SK-N-SH (cell line): ENCODE results near the gene AP3S2. TPM values are rescaled to one million over a fixed set of nuclear protein-coding genes. Genes with fewer than 3 reads are reported as not detected.

Experiments used
- CTCF ChIA-PET: fragments of 300-600, 350-600 bp; formaldehyde crosslinking; extraction: SDS; loops from one replicate; lab custom pipeline; 2021; lab: Yijun Ruan, JAX
- POLR2A ChIA-PET: fragments of 350-600 bp; sonication (Branson Sonifier 250); formaldehyde crosslinking; extraction: SDS; loops from one replicate; lab custom pipeline; 2020; ENCODE audit warnings: antibody characterized with exemption, inconsistent platforms; lab: Yijun Ruan, JAX
- DNase-seq: peaks from one replicate; pipeline ENCODE4 v3.0.0; 2012
- H2AFZ ChIP-seq: fragments of 200-600 bp; sonication (generic); 2 replicates; pipeline ENCODE4 v1.8.1; 2016; ENCODE audit warnings: antibody characterized with exemption, mild to moderate bottlenecking, low read depth
- H3F3A ChIP-seq: fragments of 200-600 bp; sonication (generic); replicated peaks from 2 replicates; pipeline ENCODE3; 2016; ENCODE audit warnings: antibody characterized with exemption, mild to moderate bottlenecking; ENCODE audit not compliant: insufficient read depth
- H3K27ac ChIP-seq, 2 experiments: fragments of 200-500 bp in 1 of 2; fragments of 200-600 bp in 1 of 2; sonication (Bioruptor generic) in 1 of 2; sonication (generic), shearing (Covaris generic) in 1 of 2; 2 replicates each; pipeline versions ENCODE4 v1.5.1 to v1.6.1; 2014 to 2016; ENCODE audit warnings: low read depth in 2 of 2, inconsistent platforms in 1 of 2, low read length in 1 of 2, mild to moderate bottlenecking in 1 of 2, mixed read lengths in 1 of 2
- H3K27me3 ChIP-seq: fragments of 200-600 bp; sonication (generic), shearing (Covaris generic); 2 replicates; pipeline ENCODE4 v1.6.1; 2016; ENCODE audit warnings: mixed run types; ENCODE audit not compliant: insufficient read depth
- H3K36me3 ChIP-seq, 2 experiments: fragments of 200-500 bp in 1 of 2; fragments of 200-600 bp in 1 of 2; sonication (Bioruptor generic) in 1 of 2; sonication (generic) in 1 of 2; replicated peaks in 1 of 2; 2 replicates each; pipeline versions ENCODE3 to v1.5.1; 2014 to 2016; ENCODE audit warnings: low read length in 1 of 2, mild to moderate bottlenecking in 1 of 2; ENCODE audit not compliant: insufficient read depth in 2 of 2, control insufficient read depth in 1 of 2
- H3K4me1 ChIP-seq, 2 experiments: fragments of 200-500 bp in 1 of 2; fragments of 200-600 bp in 1 of 2; sonication (Bioruptor generic) in 1 of 2; sonication (generic), shearing (Covaris generic) in 1 of 2; 2 replicates each; pipeline versions ENCODE4 v1.5.1 to v1.6.1; 2014 to 2016; ENCODE audit warnings: low read depth in 1 of 2, low read length in 1 of 2, mixed run types in 1 of 2; ENCODE audit not compliant: insufficient read depth in 2 of 2, control insufficient read depth in 1 of 2
- H3K4me2 ChIP-seq: fragments of 200-600 bp; sonication (generic), shearing (Covaris generic); 2 replicates; pipeline ENCODE4 v1.6.1; 2017; ENCODE audit warnings: mixed run types
- H3K4me3 ChIP-seq, 2 experiments: fragments of 200-500 bp in 1 of 2; fragments of 200-600 bp in 1 of 2; sonication (Bioruptor generic) in 1 of 2; sonication (generic), shearing (Covaris generic) in 1 of 2; 2 replicates each; pipeline versions ENCODE4 v1.5.1 to v1.8.1; 2014 to 2016; ENCODE audit warnings: low read depth in 2 of 2, inconsistent platforms in 1 of 2, low read length in 1 of 2, mild to moderate bottlenecking in 1 of 2, mixed read lengths in 1 of 2, moderate library complexity in 1 of 2
- H3K79me2 ChIP-seq: fragments of 200-600 bp; sonication (generic); 2 replicates; pipeline ENCODE4 v1.8.1; 2017; ENCODE audit warnings: mild to moderate bottlenecking; ENCODE audit not compliant: insufficient read depth
- H3K9ac ChIP-seq: fragments of 200-600 bp; sonication (generic); 2 replicates; pipeline ENCODE4 v1.6.1; 2017; ENCODE audit warnings: mixed run types
- H3K9me2 ChIP-seq: fragments of 200-600 bp; sonication (generic); 2 replicates; pipeline ENCODE4 v1.6.1; 2017; ENCODE audit warnings: mixed run types
- H3K9me3 ChIP-seq: fragments of 200-600 bp; sonication (generic); 2 replicates; pipeline ENCODE4 v1.6.1; 2017; ENCODE audit warnings: mixed run types, mild to moderate bottlenecking, moderate library complexity
- H4K20me1 ChIP-seq: fragments of 200-600 bp; sonication (generic); 2 replicates; pipeline ENCODE4 v1.6.1; 2017; ENCODE audit warnings: mild to moderate bottlenecking, mixed run types; ENCODE audit not compliant: insufficient read depth
- EZH2phosphoT487 ChIP-seq: fragments of 200-600 bp; sonication (generic); IDR thresholded peaks from 2 replicates; pipeline ENCODE4 v1.6.1; 2017; ENCODE audit warnings: low read depth, mixed run types, mild to moderate bottlenecking, antibody characterized with exemption, moderate library complexity, borderline replicate concordance
- FOSL2 ChIP-seq: IDR thresholded peaks from 2 replicates; pipeline ENCODE4 v1.4.0; 2012; ENCODE audit warnings: low read depth, mild to moderate bottlenecking, moderate library complexity, borderline replicate concordance
- FOXJ3 ChIP-seq: sonication (generic); formaldehyde crosslinking; IDR thresholded peaks from 2 replicates; pipeline ENCODE4 v1.5.1; 2020; ENCODE audit warnings: mild to moderate bottlenecking, missing genetic modification reagents
- FOXM1 ChIP-seq: IDR thresholded peaks from 2 replicates; pipeline ENCODE4 v1.4.0; 2012; ENCODE audit warnings: low read depth, mild to moderate bottlenecking
- IRF3 ChIP-seq: fragments of 150-350 bp; IDR thresholded peaks from 2 replicates; pipeline ENCODE4 v1.6.1; 2016; ENCODE audit warnings: mild to moderate bottlenecking, low read depth, low read length
- MEF2A ChIP-seq: IDR thresholded peaks from 2 replicates; pipeline ENCODE4 v1.4.0; 2012; ENCODE audit warnings: low read depth, borderline replicate concordance
- NFIC ChIP-seq: IDR thresholded peaks from 2 replicates; pipeline ENCODE4 v1.4.0; 2012; ENCODE audit warnings: borderline replicate concordance
- NRF1 ChIP-seq: IDR thresholded peaks from 2 replicates; pipeline ENCODE4 v1.6.1; 2012; ENCODE audit warnings: low read depth, mild to moderate bottlenecking, low read length
- REST ChIP-seq: IDR thresholded peaks from 2 replicates; pipeline ENCODE4 v1.6.1; 2012; ENCODE audit warnings: mild to moderate bottlenecking, low read depth, low read length, moderate library complexity
- SIN3A ChIP-seq: IDR thresholded peaks from 2 replicates; pipeline ENCODE4 v1.6.1; 2012; ENCODE audit warnings: low read depth, mild to moderate bottlenecking, low read length, moderate library complexity, borderline replicate concordance
- TAF1 ChIP-seq: IDR thresholded peaks from 2 replicates; pipeline ENCODE4 v1.6.1; 2012; ENCODE audit warnings: low read depth, mild to moderate bottlenecking, low read length, moderate library complexity, borderline replicate concordance
- ZBTB33 ChIP-seq: IDR thresholded peaks from 2 replicates; pipeline ENCODE4 v1.4.0; 2012; ENCODE audit warnings: low read depth, borderline replicate concordance
- WGBS: methylation state at CpG from one replicate; pipeline ENCODE4 v1.1.6; 2017; ENCODE audit warnings: low lambda C conversion rate; 5-methylcytosine and 5-hydroxymethylcytosine counted together
- polyA plus RNA-seq, 3 experiments: library from polyadenylated mRNA; depleted of rRNA; stranded (reverse); fragments of >200 nt; gene quantifications; 2 replicates each; pipeline ENCODE4 v1.2.3, GENCODE V29; 2012
- TF ChIP-seq, protein P1 (sequence below): IDR thresholded peaks from 2 replicates; pipeline ENCODE4 v1.4.0; 2012; ENCODE audit warnings: low read depth

AP3S2 gene
- polyA plus RNA-seq, 1 of the 3 experiments (the other 2 are of a cell fraction): 11.9 TPM

GRCh38 chr15:89826671-89827655, 66.8 kb downstream of the AP3S2 start:
- no peaks in the 10 kb centered on the region for H3F3A ChIP-seq
- POLR2A ChIA-PET: no interaction called here

More at GRCh38 chr15:89826671-89827655, 66.8 kb downstream of the AP3S2 start:
- Histone ChIP-seq H3K4me3 (no peak overlapping the region), H3K4me2 (no peak overlapping the region), H3K9ac (no peak overlapping the region), H3K27ac (no peak overlapping the region), H3K9me3 (no peaks in the 10 kb centered on the region), H3K9me2 (no peaks in the 10 kb centered on the region), H2AFZ (no peak overlapping the region), H3K36me3 (no peaks in the 10 kb centered on the region), H3K4me1 (peaks cover 8 to 14% of the 10 kb centered on the region in 2 experiments; a peak in 3 of 4 replicates), H3K79me2 (no peaks in the 10 kb centered on the region), H3K27me3 (no peaks in the 10 kb centered on the region), H4K20me1 (no peaks in the 10 kb centered on the region)
- TF ChIP-seq SIN3A (no peak), FOXJ3 (CRISPR knock-in tag) (no peak), ZBTB33 (no peak), NFIC (no peak), TAF1 (no peak), REST (no peak), EZH2phosphoT487 (no peak), IRF3 (no peak), FOSL2 (no peak), NRF1 (no peak), MEF2A (no peak), FOXM1 (no peak)
- TF ChIP-seq, protein P1, sequence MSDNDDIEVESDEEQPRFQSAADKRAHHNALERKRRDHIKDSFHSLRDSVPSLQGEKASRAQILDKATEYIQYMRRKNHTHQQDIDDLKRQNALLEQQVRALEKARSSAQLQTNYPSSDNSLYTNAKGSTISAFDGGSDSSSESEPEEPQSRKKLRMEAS: no peak
- DNase-seq: peak; percentile 18
- WGBS: 95% methylated on average over 13 of the region's 13 CpGs
- CTCF ChIA-PET: interaction anchor here (0.7 to 2.5 kb wide), 3 partner anchors 48 to 66 kb away, joined by 3 to 9 read pairs (median 7); no protein-coding TSS in a partner anchor
